Activated naive CD4-positive, alpha-beta T cell treated with anti-CD3 and anti-CD28 coated beads, Interleukin-2, amount 10 ng/mL, durations not matched to agents 7 days and 5 days (primary cell): ENCODE data around the gene SPEM3.
A peak's percentile ranks its signal among the peaks of the same experiment; 100 is the strongest.

Source experiments
- CTCF ChIA-PET: fragments of 350-600 bp; sonication (Branson Sonifier 250); formaldehyde crosslinking; loops from one replicate; lab custom pipeline; 2021; ENCODE audit warnings: antibody characterized with exemption; lab: Charles Lee
- DNase-seq: peaks from one replicate; pipeline ENCODE4 v3.0.0-alpha.2; 2020
- H3K27ac Mint-ChIP-seq: one replicate; pipeline ENCODE4 v1.8.0; 2021; ENCODE audit warnings: mild to moderate bottlenecking, moderate library complexity, mixed read lengths
- H3K27me3 Mint-ChIP-seq: one replicate; pipeline ENCODE4 v1.8.0; 2021; ENCODE audit warnings: mild to moderate bottlenecking, mixed read lengths
- H3K36me3 Mint-ChIP-seq: one replicate; pipeline ENCODE4 v1.8.0; 2021; ENCODE audit warnings: mixed read lengths
- H3K4me1 Mint-ChIP-seq: one replicate; pipeline ENCODE4 v1.8.0; 2021; ENCODE audit warnings: mixed read lengths
- H3K4me3 Mint-ChIP-seq: one replicate; pipeline ENCODE4 v1.8.0; 2021; ENCODE audit warnings: mild to moderate bottlenecking, moderate library complexity, mixed read lengths
- H3K9me3 Mint-ChIP-seq: one replicate; pipeline ENCODE4 v1.8.0; 2021; ENCODE audit warnings: mixed read lengths

Gene SPEM3

DNA sequence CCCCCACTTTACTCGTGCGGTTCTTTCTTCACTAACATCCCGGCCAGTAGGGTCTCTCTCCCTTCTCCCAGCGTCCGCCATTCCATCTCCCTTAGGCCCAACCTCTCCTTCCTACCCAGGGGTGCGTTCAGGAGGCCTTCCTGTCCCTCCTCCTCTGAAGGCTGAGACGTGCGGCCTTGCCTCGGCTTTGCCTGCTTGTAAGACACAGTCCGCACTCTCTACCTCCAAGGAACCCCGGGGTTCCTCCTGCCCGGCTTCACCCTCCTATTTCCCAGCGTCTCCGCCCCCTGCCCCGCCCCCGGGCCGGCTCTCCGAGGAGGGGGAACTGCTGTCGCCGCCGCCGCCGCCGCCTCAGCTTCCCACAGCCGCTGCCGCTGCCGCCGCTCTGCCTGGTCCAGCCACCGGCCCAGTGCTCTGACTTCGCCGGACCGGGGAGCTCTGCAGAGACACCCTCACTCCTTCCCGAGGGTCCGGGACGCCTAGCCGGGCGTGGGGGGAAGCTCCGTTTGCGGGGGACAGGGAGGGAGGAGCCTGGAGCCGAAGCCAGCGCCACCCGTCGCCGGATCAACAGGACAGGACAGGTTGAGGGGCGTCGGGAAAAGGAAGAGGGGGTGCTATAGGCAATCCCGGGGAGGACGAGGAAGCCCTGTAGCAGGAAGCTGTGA is 9.4 kb downstream of the SPEM3 start:
- Mint-ChIP-seq H3K27ac (peak overlapping the region; percentile 90), H3K4me1 (peaks cover 52% of the 10 kb centered on the region), H3K36me3 (peaks cover 26% of the 10 kb centered on the region), H3K27me3 (peaks cover 55% of the 10 kb centered on the region), H3K9me3 (no peaks in the 10 kb centered on the region), H3K4me3 (peak overlapping the region; percentile 87)
- CTCF ChIA-PET, result interaction anchor here (1.2 to 4.3 kb wide), 3 partner anchors 40 to 122 kb away, joined by 3 to 56 read pairs (median 8); partner anchors contain the start of gene TMEM95
- peak; percentile 84 for DNase-seq

DNA sequence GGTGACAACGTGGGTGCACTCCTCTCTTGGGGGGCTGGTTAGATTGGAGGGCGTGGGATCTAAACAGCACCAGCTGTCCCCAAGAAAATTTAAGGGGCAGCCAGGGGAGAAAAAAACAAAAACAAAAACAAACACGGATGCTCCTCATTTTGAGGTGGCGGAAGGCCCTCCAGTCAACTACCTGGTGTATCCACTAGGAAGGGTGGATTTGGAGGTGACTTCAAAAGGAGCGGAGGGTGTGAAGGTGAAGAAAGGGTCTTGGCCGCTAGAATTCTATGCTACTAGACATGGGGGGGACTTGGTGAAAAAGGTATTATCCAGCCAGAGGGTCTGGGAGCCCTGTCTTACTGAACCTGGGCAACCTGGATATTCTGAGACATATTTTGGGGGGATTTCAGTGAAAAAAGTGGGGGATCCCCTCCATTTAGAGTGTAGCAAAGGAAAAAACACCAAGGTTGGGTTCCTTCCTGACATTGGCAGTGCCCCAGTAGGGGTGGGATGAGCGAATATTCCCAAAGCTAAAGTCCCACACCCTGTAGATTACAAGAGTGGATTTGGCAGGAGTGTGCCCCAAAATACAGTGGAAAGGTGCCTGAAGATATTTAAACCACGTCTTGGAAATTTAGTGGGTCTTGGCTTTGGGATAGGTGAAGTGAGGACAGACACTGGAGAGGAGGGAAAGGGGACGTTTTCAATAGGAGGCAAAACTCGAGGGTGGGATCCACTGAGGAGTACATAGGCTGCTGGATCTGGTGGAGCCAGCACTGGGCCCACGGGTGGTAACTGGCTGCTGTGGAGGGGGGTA is 10.2 kb downstream of the SPEM3 start:
- CTCF ChIA-PET, result interaction anchor here (1.2 to 4.3 kb wide), 4 partner anchors 39 to 122 kb away, joined by 3 to 56 read pairs (median 7); partner anchors contain the start of gene TMEM95
- no peak overlapping the region for H3K27ac Mint-ChIP-seq
- peaks cover 31% of the 10 kb centered on the region for H3K36me3 Mint-ChIP-seq
- peak overlapping the region; percentile 87 for H3K4me3 Mint-ChIP-seq
- H3K4me1 Mint-ChIP-seq, result peaks cover 52% of the 10 kb centered on the region
- H3K9me3 Mint-ChIP-seq, result no peaks in the 10 kb centered on the region
- no peak for DNase-seq
- H3K27me3 Mint-ChIP-seq, result peaks cover 63% of the 10 kb centered on the region

DNA sequence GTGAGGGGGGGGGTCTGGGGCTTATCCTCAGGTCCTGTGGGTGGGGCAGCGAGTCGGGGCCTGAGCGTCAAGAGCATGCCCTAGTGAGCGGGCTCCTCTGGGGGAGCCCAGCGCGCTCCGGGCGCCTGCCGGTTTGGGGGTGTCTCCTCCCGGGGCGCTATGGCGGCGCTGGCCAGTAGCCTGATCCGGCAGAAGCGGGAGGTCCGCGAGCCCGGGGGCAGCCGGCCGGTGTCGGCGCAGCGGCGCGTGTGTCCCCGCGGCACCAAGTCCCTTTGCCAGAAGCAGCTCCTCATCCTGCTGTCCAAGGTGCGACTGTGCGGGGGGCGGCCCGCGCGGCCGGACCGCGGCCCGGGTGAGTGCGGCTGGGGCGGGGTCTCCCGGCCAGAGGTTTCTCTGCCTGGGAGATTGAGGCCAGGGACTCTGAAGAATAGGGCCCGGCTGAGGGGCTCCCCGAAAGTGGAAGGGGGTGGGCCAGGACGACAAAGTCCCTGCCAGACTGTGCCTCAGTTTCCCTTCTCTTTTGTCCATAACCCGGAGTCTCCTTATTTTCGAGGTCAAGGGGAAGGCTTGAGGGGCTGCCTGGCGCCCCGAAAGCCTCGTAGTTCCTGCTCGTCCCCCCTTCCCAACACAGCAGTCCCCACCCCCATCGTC is 10.9 kb downstream of the SPEM3 start, which contains the start of gene FGF11:
TSS of gene FGF11 (plus strand) at position 51 of the 651 bp plus-strand sequence. CDS start at position 160, 109 bp downstream.
- CTCF ChIA-PET, result interaction anchor here (1.2 to 2.8 kb wide), 5 partner anchors 12 to 121 kb away, joined by 3 to 12 read pairs (median 6); partner anchors contain the start of gene TMEM256
- Mint-ChIP-seq H3K27me3 (peaks cover 71% of the 10 kb centered on the region), H3K27ac (no peak within 1 kb of the TSS), H3K9me3 (no peaks in the 10 kb centered on the region), H3K4me1 (peaks cover 54% of the 10 kb centered on the region), H3K36me3 (peaks cover 33% of the 10 kb centered on the region), H3K4me3 (peak within 1 kb of the TSS; percentile 87)
- peak; percentile 33 for DNase-seq

DNA sequence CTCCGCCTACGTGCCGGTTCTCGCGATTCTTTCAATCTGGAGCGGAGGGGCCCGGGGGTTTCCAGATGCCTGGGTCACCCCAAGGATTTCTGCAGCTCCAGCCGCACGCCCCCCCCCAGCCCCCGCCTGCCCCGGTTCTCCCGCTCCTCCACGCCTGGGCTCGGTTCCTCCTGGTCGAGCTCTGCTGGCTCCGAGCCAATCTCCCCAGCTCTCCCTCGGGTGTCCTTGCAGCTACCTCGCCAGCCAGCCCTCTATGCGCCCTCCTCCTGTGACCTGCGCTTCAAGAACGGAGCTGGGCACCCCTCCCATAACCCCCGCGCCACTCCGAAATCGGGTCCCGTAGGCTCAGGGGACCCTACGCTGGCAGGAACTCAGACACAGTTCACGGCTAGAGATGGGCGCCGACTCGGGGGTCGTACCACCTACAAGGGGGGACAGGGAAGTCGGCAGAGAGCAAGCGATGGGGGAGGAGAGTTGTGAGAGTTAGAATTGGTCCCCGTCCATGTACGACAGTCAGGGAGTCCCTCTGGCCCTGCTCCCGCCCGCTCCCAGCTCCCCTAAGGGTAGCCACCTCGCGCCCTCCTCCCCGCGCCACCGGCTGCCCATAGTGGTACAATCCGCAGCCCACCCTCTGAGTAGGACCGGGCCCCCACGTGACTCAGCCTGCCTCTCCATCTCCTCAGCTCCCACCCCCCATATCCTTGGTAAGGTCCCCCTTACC is 11.6 kb downstream of the SPEM3 start:
- Mint-ChIP-seq H3K4me3 (peak overlapping the region; percentile 87), H3K9me3 (no peaks in the 10 kb centered on the region), H3K27ac (no peak overlapping the region), H3K4me1 (peaks cover 55% of the 10 kb centered on the region), H3K27me3 (peaks cover 77% of the 10 kb centered on the region), H3K36me3 (peaks cover 33% of the 10 kb centered on the region)
- CTCF ChIA-PET, result interaction anchor here (1.0 to 2.8 kb wide), 6 partner anchors 11 to 120 kb away, joined by 3 to 12 read pairs (median 4); partner anchors contain the start of gene TMEM256
- peak; percentile 64 for DNase-seq

DNA sequence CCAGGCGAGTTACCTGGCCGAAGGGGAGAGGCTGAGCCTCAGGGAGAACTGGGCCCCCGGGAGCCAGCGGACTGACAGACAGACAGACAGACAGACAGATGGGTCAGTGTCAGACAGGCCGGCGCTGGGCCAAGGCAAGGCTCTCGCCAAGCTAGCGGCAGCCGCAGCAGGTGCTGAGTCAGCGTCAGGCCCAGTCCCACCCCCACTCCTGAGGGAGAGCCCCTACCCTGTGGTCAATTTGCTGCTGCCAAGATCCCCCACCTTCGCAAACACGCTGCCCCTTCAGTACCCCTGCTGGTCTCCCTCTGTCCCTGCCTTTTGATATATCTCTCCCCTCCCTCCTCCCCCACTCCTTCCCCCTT is 12.2 kb downstream of the SPEM3 start:
- CTCF ChIA-PET, result interaction anchor here (1.0 to 2.8 kb wide), 5 partner anchors 74 to 246 kb away, joined by 3 to 12 read pairs (median 4); partner anchors contain the start of gene TP53
- Mint-ChIP-seq H3K9me3 (no peaks in the 10 kb centered on the region), H3K4me3 (peak overlapping the region; percentile 87), H3K27ac (no peak overlapping the region), H3K36me3 (peaks cover 37% of the 10 kb centered on the region), H3K27me3 (peaks cover 83% of the 10 kb centered on the region), H3K4me1 (peaks cover 57% of the 10 kb centered on the region)
- no peak for DNase-seq

DNA sequence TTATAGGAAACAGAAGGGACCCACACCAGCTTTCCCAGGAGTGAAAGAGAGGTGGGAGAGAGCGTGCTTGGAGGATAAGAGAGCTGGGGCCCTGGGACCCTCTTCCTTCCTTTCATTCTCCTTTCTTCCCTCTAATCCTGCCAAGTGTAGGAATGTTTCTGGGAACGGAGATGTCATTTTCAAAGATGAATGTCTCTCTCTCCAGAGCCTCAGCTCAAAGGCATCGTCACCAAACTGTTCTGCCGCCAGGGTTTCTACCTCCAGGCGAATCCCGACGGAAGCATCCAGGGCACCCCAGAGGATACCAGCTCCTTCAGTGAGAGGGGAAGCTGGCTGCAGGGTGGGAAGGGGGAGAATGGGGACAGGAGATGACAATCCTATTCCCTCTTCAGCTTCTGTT is 12.6 kb downstream of the SPEM3 start:
- Mint-ChIP-seq H3K9me3 (no peaks in the 10 kb centered on the region), H3K36me3 (peaks cover 34% of the 10 kb centered on the region), H3K27ac (no peak overlapping the region), H3K4me3 (no peak overlapping the region), H3K4me1 (peaks cover 57% of the 10 kb centered on the region), H3K27me3 (peaks cover 87% of the 10 kb centered on the region)
- DNase-seq, result no peak
- CTCF ChIA-PET, result interaction anchor here (1.0 to 2.8 kb wide), 5 partner anchors 73 to 246 kb away, joined by 3 to 12 read pairs (median 4); partner anchors contain the start of gene TP53

DNA sequence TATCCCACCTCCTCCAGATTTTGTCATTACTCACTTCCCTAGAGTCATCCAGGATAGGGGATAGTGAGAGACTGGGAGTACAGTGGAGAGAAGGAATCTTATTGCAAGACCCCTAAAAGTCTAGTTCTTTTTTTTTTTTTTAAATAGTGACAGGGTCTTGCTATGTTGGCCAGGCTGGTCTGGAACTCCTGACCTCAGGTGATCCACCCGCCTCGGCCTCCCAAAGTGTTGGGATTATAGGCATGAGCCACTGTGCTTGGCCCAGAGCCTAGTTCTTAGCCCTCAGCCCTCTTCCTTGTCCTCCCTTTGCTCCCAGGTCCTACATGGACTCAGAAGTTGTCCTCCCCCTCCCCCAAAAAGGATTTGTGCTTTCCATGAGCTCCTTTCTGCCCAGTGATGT is 13.5 kb downstream of the SPEM3 start:
- H3K9me3 Mint-ChIP-seq, result no peaks in the 10 kb centered on the region
- peaks cover 96% of the 10 kb centered on the region for H3K27me3 Mint-ChIP-seq
- no peak overlapping the region for H3K4me3 Mint-ChIP-seq
- H3K27ac Mint-ChIP-seq, result no peak overlapping the region
- peaks cover 51% of the 10 kb centered on the region for H3K4me1 Mint-ChIP-seq
- H3K36me3 Mint-ChIP-seq, result peaks cover 35% of the 10 kb centered on the region
- DNase-seq, result no peak
- CTCF ChIA-PET, result interaction anchor here (1.0 to 2.8 kb wide), 2 partner anchors 86 to 119 kb away, joined by 3 to 12 read pairs; no protein-coding TSS in a partner anchor

DNA sequence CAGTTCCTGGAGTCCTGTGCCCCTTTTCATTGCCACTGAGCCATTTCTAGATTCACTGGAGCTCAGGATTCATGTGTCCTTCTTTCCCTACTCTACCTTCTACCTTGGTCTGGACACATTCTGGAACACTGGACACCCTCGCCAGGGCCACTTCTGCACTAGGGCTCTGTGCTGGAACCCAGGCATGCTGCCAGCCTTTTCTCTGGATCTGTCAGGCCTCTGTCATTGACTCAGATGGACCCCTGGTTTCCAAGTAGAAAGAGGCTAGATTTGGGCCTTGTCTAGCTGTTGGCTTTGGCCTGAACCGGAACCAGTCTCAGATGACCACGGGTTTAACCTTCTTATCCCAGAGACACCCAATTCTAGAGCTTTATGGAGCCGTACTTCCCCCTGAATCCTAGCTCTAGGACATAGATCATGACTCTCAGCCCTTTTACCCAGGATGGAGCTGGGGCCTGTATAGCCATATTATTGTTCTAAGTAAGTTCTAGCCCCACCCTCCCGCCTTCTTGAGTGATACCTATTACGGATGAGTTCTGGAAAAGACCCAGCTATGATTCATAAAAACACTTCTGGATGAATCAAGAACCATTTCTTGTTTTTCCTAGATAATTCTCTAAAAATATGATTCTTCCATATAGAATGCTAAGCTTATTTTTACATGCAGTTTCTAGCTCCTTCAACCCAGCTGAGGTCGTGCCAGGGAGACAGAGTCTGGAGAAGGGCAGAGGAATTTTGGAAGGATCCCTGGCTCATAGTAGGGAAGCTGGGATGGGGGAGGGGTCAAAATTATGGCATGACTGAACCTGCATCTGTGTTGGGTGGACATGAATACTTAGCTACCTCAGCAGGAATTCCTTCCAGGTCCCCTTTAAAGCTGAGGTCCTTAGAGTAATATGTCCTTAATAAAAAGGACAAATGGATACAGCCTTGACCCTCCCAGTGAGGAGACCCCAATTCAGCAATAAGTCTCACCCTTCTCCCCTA is 15.1 kb downstream of the SPEM3 start:
- peaks cover 40% of the 10 kb centered on the region for H3K4me1 Mint-ChIP-seq
- peaks cover 32% of the 10 kb centered on the region for H3K36me3 Mint-ChIP-seq
- no peak for DNase-seq
- H3K9me3 Mint-ChIP-seq, result no peaks in the 10 kb centered on the region
- peak overlapping the region; percentile 8 for H3K4me3 Mint-ChIP-seq
- no peak overlapping the region for H3K27ac Mint-ChIP-seq
- peaks cover 100% of the 10 kb centered on the region for H3K27me3 Mint-ChIP-seq
- CTCF ChIA-PET, result interaction anchor here (0.6 to 1.4 kb wide), 6 partner anchors 8 to 117 kb away, joined by 3 to 5 read pairs (median 4); no protein-coding TSS in a partner anchor

DNA sequence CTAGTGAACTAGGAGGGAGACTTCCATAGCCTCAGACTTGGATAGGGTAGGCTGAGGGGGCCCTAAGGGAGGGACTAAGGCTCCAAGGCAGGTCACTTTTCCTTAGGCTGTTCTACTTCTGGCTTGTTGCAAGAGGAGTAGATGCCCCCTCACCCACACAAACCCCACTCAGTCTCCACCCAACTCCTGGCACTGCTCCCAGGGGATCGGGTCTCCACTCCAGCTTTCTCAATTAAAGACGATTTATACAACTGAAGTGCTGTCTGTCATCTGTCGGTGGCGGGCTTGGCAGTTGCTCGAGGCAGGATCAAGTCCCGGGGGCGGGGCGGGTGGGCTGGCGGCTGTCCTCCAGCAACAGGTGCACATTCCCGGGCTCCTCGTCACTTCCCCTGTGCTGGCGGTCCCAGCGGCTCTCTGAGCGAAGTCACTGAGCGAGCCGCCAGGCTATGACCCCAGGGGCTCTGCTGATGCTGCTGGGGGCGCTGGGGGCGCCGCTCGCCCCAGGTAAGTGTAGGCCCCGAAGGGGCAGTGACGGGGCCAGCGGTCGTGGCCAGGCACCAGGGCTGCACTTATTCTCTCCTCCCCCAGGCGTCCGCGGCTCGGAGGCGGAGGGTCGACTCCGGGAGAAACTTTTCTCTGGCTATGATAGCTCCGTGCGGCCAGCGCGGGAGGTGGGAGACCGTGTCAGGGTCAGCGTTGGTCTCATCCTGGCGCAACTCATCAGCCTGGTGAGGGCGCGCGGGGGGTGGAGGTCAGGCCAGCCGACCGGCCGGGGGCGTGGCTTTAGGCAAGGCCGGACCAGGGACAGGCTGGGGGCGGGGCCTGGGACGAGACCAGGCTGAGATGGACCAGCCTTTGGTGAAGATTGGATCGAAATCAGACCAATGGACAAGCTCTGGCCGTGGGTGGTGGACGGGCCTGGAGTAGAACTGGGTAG is 16.3 kb downstream of the SPEM3 start, which contains the start of gene CHRNB1:
TSS of gene CHRNB1 (plus strand) at position 380 of the 937 bp plus-strand sequence. CDS start at position 447, 67 bp downstream.
- H3K27ac Mint-ChIP-seq, result peak within 1 kb of the TSS; percentile 44
- H3K27me3 Mint-ChIP-seq, result peaks cover 91% of the 10 kb centered on the region
- H3K4me3 Mint-ChIP-seq, result peak within 1 kb of the TSS; percentile 68
- peaks cover 32% of the 10 kb centered on the region for H3K36me3 Mint-ChIP-seq
- DNase-seq, result peak; percentile 39
- H3K9me3 Mint-ChIP-seq, result no peaks in the 10 kb centered on the region
- CTCF ChIA-PET, result interaction anchor here (0.8 to 1.4 kb wide), 4 partner anchors 8 to 89 kb away, joined by 3 to 5 read pairs (median 4); no protein-coding TSS in a partner anchor
- H3K4me1 Mint-ChIP-seq, result peaks cover 35% of the 10 kb centered on the region

DNA sequence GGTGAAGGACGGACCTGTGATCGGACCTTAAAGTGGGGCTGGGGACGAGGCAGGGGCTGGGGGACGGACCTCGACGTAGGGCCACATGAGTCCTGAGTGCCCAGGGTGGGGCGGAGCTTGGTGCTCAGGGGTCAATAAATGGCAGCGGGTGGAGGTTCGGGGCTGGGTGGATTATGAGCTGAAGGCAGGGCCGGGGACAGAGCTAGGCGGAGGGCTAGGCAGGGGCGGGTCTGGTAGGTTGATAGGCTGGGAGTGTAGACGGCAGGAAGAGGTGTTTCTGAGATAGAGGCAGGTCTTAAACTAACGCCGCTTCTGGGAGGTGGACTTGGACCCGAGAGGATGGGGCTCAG is 16.9 kb downstream of the SPEM3 start:
- DNase-seq, result peak; percentile 68
- peak overlapping the region; percentile 44 for H3K27ac Mint-ChIP-seq
- CTCF ChIA-PET, result interaction anchor here (0.7 to 1.0 kb wide), 3 partner anchors 8 to 244 kb away, joined by 3 read pairs; no protein-coding TSS in a partner anchor
- no peaks in the 10 kb centered on the region for H3K9me3 Mint-ChIP-seq
- peaks cover 29% of the 10 kb centered on the region for H3K4me1 Mint-ChIP-seq
- peaks cover 85% of the 10 kb centered on the region for H3K27me3 Mint-ChIP-seq
- H3K4me3 Mint-ChIP-seq, result peak overlapping the region; percentile 68
- H3K36me3 Mint-ChIP-seq, result peaks cover 29% of the 10 kb centered on the region

DNA sequence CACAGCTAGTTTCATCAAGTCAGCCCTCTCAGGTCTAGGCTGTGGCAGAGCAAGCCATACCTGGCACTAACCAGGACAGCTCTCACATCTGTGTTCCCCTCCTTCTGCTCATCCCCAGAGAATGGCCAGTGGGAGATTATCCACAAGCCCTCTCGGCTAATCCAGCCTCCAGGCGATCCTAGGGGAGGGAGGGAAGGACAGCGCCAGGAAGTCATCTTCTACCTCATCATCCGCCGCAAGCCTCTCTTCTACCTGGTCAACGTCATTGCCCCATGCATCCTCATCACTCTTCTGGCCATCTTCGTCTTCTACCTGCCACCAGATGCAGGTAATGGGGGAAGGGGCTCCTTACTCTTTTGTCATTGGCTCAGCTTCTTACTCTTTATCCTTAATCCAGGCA is 19.8 kb downstream of the SPEM3 start:
- H3K4me1 Mint-ChIP-seq, result peaks cover 35% of the 10 kb centered on the region
- no peak overlapping the region for H3K4me3 Mint-ChIP-seq
- CTCF ChIA-PET, result no interaction called here

More for the DNA sequence above, 19.8 kb downstream of the SPEM3 start:
- peaks cover 26% of the 10 kb centered on the region for H3K36me3 Mint-ChIP-seq
- no peak for DNase-seq
- H3K27me3 Mint-ChIP-seq, result peaks cover 56% of the 10 kb centered on the region
- H3K27ac Mint-ChIP-seq, result no peak overlapping the region
- H3K9me3 Mint-ChIP-seq, result no peaks in the 10 kb centered on the region
